ENCODE results near the gene SMOC1. TPM values are rescaled to one million over a fixed set of nuclear protein-coding genes. Genes with fewer than 3 reads are reported as not detected.

The SMOC1 gene
- total RNA-seq, 1 donor from 2014 or later, result 1.0 TPM

- no peak for DNase-seq
These were observed 104.1 kb downstream of the SMOC1 start for GRCh38 chr14:69983317-69983716.

- DNase-seq, result no peak
These were observed 106.2 kb downstream of the SMOC1 start for GRCh38 chr14:69985463-69985862.

GRCh38 chr14:69986336-69986735, 107.1 kb downstream of the SMOC1 start:
- no peak for DNase-seq

- no peak for DNase-seq
These were observed 108.3 kb downstream of the SMOC1 start for GRCh38 chr14:69987406-69988121.

GRCh38 chr14:69988979-69989378, 109.8 kb downstream of the SMOC1 start:
- no peak for DNase-seq

- DNase-seq, result no peak
These were observed 110.4 kb downstream of the SMOC1 start for GRCh38 chr14:69989622-69990021.

- no peak for DNase-seq
These were observed 111.1 kb downstream of the SMOC1 start for GRCh38 chr14:69990323-69990722.

GRCh38 chr14:69991422-69991821, 112.2 kb downstream of the SMOC1 start:
- no peak for DNase-seq

GRCh38 chr14:69992564-69992963, 113.3 kb downstream of the SMOC1 start:
- no peak for DNase-seq

GRCh38 chr14:69993326-69993725, 114.1 kb downstream of the SMOC1 start:
- DNase-seq, result no peak

GRCh38 chr14:69994002-69994401, 114.8 kb downstream of the SMOC1 start:
- no peak for DNase-seq

GRCh38 chr14:69996216-69996615, 117.0 kb downstream of the SMOC1 start:
- DNase-seq, result peak; percentile 42

- peak; percentile 77 for DNase-seq
These were observed 118.6 kb downstream of the SMOC1 start for GRCh38 chr14:69997849-69998248.

- DNase-seq, result peak; percentile 92
These were observed 120.1 kb downstream of the SMOC1 start for GRCh38 chr14:69999261-69999674.

- DNase-seq, result no peak
These were observed 121.4 kb downstream of the SMOC1 start for GRCh38 chr14:70000601-70001000.

GRCh38 chr14:70002589-70003346, 123.6 kb downstream of the SMOC1 start:
- no peak for DNase-seq

GRCh38 chr14:70004791-70005190, 125.6 kb downstream of the SMOC1 start:
- DNase-seq, result no peak

GRCh38 chr14:70005281-70005805, 126.1 kb downstream of the SMOC1 start:
- no peak for DNase-seq

GRCh38 chr14:70006699-70007098, 127.5 kb downstream of the SMOC1 start:
- no peak for DNase-seq

- no peak for DNase-seq
These were observed 129.4 kb downstream of the SMOC1 start for GRCh38 chr14:70008284-70009262.

- no peak for DNase-seq
These were observed 130.7 kb downstream of the SMOC1 start for GRCh38 chr14:70009961-70010360.

- no peak for DNase-seq
These were observed 131.9 kb downstream of the SMOC1 start for GRCh38 chr14:70011098-70011497.

- no peak for DNase-seq
These were observed 132.5 kb downstream of the SMOC1 start for GRCh38 chr14:70011708-70012107.

Data from dermis blood vessel endothelial cell (primary cell).